Measurements from ENCODE around the gene ASB4.

- TF ChIP-seq SUZ12 (IDR thresholded peaks at IDR 0.05) (no peak), PKNOX1 (IDR thresholded peaks at IDR 0.05) (no peak), FOXM1 (IDR thresholded peaks at IDR 0.05; ENCODE audit: borderline replicate concordance) (no peak), BHLHE40 (IDR thresholded peaks at IDR 0.05; ENCODE audit: borderline replicate concordance) (no peak), CTBP1 (IDR thresholded peaks at IDR 0.05; ENCODE audit: borderline replicate concordance) (no peak), ZNF384 (IDR thresholded peaks at IDR 0.05) (no peak), SP1 (IDR thresholded peaks at IDR 0.05) (no peak), L3MBTL2 (conservative IDR thresholded peaks at IDR 0.05) (no peak), NFRKB (IDR thresholded peaks at IDR 0.05) (no peak), FOXA1 (IDR thresholded peaks at IDR 0.05) (no peak)
Observed at GRCh38 chr7:95545673-95546072, 59.9 kb downstream of the ASB4 start.

Measured in HEK293T (cell line).